Daoy (cell line): ENCODE measurements around the gene PRDM12. TPM values are rescaled to one million over a fixed set of nuclear protein-coding genes. Genes with fewer than 3 reads are reported as not detected.
A peak's percentile ranks its signal among the peaks of the same experiment; 100 is the strongest.

Experiments used
- DNase-seq: peaks from one replicate; pipeline ENCODE4 v3.0.0-alpha.2; 2015; ENCODE audit warnings: low read depth
- total RNA-seq: library from RNA; depleted of rRNA; stranded (reverse); fragments of >200 nt; shearing (Covaris generic); gene quantifications from 2 replicates; pipeline ENCODE4 v1.2.3, GENCODE V29; 2014

The PRDM12 gene
- total RNA-seq, 1 experiment from 2014 or later: not detected

DNA sequence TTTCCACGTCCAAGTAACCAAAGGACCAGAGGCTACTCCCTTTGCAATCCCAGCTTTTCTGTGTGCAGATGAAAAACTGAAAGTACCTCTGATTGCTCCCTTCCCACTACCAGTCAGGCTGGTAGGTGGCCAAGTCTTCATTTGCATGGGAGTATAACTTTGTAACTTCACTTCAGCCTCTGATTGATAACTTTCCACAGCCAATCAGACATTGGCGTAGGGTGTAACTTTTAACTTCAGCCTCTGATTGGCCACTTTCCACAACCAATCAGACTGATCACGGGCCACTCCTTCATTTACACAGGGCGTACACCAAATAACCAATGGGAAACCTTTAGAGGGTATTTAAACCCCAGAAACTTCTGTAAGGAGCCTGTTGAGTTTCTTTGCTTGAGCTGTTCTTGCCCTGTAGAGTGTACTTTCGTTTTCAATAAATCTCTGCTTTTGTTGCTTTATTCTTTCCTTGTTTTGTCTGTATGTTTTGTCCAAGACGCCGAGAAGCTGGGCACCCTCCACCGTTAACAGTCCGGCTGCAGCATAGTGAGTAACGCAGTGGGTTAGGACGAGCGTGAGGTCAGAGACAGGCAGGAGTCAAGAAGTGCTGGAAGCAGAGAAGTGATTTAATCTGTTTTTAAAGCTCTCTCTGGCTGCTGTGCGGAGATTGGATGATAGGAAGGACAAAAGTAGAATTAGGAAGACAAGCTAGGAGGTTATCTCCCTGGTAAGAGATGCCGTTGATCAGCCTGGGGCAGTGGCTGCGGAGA, 25.7 kb downstream of the PRDM12 start:
- peak; percentile 98 for DNase-seq

DNA sequence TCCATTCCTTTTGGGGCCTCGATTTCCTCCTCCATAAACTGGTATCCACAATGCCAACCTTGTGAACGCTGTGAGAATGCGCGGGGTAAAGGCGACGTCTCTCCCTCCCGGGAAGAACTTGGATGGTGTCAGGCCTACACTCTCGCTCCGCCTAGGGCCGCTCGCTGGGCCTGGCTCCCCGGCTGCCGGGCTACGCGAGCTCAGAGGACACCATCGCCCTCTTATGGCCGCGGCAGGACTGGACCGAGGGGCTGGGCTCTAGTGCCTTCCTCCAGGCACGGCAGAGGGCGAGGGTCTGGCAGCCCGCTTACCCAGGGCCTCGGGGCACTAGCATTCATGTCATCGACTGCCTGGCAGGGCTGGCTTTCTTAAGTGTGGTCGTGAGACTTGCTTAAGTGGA, 27.9 kb downstream of the PRDM12 start:
- no peak for DNase-seq

DNA sequence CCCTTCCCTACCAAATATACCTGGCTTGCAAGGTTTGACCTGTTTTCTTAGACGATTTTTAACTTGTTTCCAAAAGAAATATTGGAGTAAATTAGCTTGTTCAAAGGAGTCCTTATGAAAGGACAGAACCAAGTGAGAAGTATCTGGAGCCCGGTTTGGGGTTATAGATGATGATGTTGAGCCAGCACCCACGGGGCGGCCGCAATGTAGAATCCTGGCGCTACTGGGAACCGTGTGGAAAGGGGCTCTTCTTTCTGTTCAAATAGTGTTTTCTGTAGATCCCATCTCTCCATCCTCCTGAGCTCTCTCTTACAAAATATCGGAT, 28.7 kb downstream of the PRDM12 start:
- DNase-seq: no peak

DNA sequence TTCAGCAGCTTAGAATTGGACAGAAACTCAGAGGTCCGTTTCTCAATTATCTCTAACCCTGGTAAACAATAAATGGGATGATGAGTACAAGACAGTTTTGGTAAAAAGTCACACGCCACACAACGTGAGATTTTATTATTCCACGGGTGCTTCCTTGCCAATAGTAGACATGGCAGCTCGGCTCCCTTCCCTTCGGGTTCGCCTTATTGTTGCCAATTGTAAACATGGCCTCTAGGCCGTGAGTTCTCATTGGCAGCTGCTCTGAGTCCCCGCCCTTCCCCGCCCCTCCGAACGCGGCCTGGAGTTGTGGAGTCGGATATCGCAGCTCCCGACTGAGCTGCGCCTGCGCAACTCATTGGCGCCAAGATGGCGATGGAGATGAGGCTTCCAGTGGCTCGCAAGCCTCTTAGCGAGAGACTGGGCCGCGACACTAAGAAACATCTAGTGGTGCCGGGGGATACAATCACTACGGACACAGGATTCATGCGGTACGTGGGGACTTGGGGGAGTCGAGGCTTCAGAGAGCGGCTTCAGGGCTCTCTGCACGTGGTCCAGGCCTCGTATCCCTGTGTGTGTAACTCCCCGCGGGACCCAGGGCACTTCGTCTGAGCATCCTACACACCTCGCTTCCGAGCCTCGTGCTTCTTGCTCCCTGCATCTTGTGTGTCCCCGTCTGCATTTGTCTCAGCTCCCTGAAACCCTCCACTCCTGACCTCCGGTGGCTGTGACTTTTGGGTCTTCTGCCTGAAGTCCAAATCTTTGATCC, 29.2 kb downstream of the PRDM12 start, which contains the start of gene EXOSC2:
TSS of gene EXOSC2 (plus strand) at position 355 of the 766 bp plus-strand sequence. CDS start at position 367, 12 bp downstream.
- DNase-seq: peak; percentile 99

DNA sequence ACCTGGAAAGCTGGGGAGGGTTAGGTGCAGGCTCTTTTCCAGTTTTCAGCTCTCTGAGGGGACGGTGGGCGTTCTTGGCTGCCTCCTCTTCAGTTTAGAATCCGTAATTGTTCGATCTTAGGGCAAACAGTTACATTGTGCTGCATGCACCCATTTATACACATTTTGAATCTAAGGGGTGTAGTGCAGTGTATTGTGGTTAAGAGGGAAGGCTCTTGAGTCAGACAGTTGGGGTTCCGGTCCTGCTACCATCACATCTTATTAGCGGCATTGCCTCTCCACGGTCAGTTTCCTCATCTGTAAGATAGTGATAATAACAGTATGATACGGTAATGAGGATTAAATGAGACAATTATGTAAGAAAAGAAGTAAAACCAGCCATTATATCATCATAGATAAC, 29.8 kb downstream of the PRDM12 start:
- no peak for DNase-seq

DNA sequence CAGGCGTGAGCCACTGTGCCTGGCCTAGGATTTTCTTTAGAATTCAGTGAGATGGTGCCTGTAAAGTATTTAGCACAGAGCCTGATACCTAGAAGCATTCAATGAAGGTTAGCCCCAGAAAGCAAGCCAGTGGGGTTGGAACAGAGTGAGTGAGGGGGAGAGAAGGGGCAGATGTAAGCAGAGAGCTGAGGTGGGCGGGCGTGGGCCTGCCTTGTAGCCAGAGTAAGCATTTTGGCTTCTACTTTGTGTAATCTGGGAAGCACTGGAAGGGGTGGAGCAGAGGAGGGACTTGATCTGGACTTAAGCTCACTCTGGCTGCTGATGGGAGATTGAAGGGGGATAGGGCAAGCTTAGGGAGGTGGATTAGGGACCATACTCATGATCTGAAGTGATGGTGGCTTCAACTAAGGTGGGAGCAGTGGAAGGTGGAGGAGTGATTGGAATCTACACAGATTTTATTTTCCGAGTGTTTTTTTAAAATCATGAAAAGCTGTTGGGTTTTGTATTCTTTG, 31.8 kb downstream of the PRDM12 start:
- DNase-seq: no peak

DNA sequence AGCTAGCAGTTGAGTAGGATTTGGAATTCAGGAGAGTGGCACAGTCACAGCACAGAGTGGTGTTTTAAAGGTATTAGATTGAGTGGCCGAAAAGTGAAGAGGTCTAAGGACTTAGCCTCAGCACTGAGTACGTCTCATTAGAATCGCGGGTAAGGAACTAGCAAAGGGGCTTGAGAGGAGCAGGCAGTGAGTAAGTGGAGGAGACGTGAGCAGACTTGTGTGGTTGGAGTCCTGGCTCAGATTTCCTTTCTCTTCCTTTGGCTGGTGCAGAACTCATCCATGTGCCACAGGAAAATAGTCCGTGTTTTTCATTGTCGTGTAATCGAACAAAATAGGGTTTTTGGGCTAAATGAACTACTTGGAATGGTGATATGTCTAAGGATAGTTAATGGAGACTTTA, 32.6 kb downstream of the PRDM12 start:
- no peak for DNase-seq

DNA sequence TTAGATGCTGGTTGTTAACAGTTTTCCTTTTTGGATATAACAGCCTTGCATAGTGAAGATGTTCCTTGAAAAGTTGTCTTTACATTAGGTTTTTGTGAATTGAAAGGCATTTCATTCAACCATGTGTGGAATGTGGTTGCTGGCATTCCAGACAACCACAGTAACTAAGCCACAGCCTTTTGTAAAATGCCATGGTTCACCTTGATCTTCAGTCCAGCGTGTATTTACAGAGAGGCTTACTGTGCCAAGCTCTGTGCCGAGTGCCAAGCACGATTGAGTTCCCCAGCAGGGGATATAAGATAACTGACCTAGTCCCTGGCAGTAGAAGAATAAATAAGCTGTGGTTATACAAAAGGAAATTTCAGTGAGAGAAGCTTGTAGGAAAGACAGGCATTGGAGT, 34.1 kb downstream of the PRDM12 start:
- peak; percentile 45 for DNase-seq

DNA sequence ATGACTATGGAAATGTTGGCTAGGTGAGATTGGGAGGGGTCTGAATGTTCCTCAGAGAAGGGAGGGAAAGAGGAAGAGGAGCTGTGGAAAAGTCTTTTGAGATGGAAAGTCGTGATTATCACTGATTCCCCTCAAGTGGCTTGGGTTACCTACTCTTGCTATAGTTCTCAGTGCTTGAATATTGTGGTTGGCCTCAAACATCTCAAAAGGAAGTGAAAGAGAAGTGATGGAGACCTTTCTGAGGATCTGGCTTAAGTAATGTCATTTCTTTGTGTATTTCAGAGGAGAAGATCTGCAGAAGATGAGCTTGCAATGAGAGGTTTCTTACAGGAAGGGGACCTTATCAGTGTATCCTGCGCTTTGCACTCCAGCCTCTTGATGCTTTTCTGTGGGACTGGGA, 34.7 kb downstream of the PRDM12 start:
- DNase-seq: no peak

DNA sequence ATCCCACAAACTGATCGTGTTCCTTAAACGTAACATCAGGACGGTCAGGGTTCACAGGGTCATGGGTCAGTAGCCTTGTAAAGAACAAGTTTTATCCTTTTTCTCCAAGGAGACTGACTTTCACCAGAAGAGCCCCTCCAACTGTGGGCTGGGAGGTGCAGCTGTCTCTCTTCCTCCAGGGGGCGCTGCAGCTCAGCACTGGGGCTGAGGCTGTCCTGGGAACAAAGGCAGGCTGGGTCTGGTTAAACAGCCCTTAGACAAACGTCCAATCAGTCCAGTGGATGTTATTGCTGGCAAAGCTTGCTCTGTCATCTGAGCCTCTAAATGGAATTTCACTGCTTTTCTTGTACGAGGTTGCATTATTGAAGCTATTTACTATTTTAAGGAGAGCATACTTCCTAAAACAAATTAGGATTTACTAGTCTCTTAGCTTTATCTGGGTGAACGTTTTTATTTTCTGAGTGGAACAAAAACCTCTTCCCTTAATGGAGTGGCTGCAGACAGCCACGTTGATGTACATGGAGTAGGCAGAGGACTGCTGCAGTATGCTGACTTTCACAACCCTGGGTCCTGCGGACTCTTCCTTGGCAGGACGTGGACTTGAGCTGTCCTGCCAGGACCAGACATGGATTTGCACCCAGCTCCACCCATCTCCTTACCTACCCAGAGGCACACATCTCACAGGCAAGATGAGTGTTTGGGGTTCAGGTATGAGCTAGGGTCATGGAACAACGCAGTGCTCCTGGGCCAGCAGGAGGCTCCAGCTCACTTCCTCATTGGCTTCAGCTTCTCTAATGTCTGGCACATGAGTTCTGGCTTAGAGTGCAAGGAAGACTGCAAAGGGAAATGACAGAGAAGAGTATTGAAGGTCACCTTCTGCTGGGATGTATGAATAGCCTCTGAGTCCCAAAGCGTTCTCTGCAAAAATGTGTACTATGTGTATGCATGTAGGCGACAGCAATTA, 36.9 kb downstream of the PRDM12 start:
- peak; percentile 79 for DNase-seq

DNA sequence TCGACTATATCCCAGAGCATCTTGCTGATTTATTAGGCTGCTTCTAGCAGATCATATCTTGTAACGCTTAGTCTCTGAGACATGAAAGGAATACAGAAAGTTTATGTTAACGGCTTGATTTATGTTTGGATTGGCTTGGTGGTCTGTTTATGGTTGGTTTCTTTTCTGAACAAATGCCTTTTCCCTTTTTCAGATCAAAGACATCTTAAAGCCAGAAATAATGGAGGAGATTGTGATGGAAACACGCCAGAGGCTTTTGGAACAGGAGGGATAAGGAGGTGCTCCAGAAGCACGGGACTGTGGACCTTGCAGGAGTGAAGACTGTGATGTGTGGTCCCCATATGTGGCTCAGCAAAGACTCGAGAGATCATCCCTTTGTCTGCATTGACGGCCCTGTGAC, 39.1 kb downstream of the PRDM12 start:
- no peak for DNase-seq

DNA sequence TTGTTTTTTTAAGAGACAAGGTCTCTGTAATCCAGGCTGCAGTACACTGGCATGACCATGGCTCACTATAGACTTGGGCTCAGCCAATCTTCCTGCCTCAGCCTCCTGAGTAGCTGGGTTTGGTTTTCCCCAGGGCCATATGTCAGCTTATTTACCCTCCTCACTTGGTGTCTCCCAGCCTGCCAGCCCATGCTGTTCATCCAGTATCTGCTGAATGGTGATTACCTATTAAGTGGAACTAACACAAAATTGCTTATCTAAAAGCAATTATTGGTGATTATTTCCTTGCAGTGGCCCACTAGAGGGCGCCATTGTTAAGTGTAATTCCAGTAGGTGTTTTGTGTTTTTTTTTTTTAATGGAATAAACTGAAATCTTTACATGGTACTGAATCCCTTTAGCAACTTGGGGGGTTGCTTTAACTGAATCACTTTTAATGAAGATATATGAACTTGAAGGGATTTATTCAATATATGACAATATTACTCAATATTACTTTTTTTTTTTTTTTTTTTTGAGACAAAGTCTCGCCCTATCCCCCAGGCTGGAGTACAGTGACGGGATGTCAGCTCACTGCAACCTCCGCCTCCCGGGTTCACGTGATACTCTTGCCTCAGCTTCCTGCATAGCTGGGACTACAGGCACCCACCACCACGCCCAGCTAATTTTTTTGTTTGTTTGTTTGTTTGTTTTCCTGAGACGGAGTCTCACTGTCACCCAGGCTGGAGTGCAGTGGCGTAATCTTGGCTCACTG, 43.0 kb downstream of the PRDM12 start:
- peak; percentile 64 for DNase-seq

DNA sequence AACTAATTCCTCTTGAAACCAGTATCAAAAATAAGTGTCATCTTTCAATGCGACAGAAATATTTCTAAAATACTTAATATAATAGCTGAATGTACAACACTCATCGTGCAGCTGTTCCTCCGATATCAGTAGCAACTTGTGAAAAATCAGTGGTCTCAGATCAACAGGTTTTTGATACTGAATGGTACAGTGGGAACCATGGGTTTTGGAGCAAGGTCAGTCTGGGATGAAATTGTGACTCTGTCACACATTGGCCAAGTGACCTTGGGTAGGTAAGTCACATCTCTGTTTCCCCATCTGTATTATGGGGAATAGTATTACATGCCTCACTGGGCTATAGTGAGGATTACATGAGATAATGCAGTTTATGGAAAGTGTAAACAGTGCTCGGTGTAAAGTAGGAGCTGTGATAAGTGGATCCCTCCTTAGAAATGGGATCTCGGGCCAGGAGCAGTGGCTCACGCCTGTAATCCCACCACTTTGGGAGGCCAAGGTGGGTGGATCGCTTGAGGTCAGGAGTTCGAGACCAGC, 46.5 kb downstream of the PRDM12 start:
- DNase-seq: no peak

DNA sequence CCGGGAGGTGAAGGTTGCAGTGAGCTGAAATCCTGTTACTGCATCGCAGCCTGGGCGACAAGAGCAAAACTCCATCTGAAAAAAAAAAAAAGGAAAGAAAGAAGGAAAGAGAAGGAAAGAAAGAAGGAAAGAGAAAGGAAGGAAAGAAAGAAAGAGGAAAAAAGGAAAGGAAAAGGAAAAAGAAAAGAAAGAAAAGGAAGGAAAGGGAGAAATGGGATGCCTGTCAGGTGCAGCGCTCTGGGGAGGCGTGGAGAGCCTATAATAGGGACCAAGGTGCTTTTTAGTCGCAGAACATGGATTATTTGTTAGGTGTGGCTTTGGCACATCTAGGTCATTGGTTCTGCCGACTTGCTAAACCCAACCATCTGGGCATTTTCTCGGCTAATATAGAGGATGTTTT, 47.1 kb downstream of the PRDM12 start:
- no peak for DNase-seq

DNA sequence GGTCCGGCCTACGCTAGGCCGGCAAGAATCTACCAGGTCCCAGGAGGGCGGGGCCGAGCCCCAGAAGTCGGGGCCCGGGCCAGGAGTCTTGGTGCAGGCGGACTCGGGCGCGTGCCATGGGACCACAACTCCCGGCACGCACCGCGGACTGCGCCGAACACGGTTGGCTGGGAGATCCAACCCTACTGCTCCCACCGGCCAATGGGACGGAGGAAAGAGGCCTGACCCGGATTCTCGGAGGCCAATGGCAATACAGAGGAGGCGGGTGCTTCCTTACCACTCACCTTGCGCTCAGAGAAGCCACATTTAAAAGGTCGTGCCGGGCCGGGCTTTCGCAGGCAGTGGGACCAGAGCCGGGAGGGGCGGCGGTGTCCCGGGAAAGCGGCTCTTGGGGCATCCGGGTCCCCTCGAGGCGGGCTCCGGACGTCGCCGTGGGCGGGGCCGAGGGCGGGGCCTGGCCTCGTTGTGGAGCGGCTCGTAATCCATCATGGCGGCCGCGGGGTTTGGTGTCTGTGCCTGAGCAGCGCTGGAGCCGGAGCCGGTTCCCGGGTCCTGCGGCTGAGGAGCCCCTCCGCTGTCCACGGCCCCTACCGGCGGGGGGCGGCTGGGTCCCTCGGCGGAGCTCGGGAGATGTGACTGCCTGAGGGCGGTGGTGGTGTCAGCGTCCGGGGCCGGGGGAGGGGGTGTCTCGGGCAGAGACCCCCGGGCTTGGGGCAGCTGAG, 48.3 kb downstream of the PRDM12 start:
- peak; percentile 100 for DNase-seq

DNA sequence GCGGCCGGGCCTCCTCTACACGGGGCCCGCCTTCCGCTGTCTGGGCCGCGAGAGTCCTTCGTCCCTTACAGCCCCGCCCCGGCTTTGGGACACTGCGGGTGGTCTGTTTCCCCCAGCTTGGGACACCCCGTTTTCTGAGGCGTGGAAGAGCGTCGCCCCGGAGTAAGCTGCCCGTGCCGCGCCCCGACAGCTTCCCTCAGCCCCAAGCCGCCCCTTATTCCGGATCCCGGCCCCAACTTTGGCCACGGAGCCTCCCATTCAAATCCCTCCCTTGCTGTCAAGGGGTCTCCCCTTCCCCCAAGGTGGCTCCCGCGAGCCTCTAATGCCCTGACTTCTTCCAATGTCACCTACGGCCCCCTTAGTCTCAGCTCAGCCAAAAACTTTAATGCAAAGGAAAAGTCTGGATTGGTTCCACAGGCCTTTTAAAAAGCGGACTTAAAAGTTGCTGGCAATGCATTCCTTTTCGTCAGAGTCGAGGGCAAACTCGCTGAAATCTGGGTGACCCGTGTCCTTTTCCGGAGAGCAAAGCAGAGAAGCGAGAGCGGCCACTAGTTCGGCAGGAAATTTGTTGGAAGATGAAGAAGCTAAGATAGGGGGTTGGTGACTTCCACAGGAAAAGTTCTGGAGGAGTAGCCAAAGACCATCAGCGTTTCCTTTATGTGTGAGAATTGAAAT, 49.0 kb downstream of the PRDM12 start:
- DNase-seq: peak; percentile 38

DNA sequence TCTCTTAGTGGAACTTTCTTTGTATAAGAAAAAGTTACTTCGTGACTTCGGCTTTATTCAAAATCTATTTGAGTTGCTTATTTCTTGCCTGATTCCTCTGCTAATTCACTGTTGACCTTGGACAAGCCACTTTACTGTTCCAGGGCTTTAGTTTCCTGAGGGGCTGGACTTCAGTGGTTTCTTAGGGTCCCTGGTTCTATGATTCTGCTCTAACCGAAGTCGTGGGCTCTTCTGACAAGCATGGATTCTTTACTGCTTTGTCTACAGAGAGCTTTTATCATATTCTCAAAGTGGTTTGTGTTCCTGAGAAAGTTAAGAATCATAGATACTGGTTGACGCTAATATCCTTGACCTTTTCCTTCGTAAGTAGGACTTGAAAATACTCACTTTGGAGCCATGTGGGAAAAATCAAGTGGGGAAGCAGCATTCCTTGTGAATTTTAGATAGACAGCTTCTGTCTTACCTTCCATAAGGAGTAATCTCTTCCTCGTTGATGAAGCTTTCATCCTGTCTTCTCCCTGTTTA, 50.3 kb downstream of the PRDM12 start:
- no peak for DNase-seq

DNA sequence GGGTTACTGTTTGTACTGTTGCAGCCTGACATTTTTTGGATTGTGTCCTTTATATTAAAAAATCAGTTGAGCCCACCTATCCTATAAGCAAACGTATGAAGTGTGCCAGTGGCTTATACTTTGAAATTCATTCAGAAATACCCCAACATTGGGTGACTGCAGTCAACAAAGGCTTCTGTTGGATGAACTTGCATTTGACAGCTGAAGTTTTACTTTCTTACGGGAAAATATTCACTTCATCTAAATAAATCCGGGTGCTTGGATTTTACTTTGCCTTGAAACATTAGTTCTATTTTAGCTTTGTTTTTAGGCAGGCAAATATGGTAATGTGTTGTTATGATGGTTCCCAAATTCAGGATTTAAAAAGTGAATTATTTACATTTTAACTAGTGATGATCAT, 50.9 kb downstream of the PRDM12 start:
- DNase-seq: no peak

DNA sequence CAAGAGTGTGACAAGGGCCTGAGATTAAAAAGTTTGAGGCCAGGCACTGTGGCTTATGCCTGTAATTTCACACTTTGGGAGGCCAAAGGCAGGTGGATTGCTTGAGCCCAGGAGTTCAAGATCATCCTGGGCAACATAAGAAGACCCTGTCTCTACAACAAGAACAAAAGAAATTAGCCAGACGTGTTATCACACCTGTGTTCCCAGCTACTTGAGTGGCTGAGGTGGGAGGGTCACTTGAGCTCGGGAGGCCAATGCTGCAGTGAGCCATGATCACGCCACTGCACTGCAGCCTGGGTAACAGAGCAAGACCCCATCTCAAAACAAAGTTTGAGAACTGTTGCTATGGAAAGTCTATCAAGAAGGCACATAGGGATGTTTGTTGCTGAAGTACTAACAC, 54.2 kb downstream of the PRDM12 start:
- no peak for DNase-seq
